ENCODE data around the gene HOXD4. TPM values are rescaled to one million over a fixed set of nuclear protein-coding genes. Genes with fewer than 3 reads are reported as not detected.

Gene HOXD4
- total and polyA plus RNA-seq, 10 of the 15 experiments (the other 5 are each of a cell fraction or from before 2014, with no cell fraction given) = 0.07 TPM; not detected in 9

DNA sequence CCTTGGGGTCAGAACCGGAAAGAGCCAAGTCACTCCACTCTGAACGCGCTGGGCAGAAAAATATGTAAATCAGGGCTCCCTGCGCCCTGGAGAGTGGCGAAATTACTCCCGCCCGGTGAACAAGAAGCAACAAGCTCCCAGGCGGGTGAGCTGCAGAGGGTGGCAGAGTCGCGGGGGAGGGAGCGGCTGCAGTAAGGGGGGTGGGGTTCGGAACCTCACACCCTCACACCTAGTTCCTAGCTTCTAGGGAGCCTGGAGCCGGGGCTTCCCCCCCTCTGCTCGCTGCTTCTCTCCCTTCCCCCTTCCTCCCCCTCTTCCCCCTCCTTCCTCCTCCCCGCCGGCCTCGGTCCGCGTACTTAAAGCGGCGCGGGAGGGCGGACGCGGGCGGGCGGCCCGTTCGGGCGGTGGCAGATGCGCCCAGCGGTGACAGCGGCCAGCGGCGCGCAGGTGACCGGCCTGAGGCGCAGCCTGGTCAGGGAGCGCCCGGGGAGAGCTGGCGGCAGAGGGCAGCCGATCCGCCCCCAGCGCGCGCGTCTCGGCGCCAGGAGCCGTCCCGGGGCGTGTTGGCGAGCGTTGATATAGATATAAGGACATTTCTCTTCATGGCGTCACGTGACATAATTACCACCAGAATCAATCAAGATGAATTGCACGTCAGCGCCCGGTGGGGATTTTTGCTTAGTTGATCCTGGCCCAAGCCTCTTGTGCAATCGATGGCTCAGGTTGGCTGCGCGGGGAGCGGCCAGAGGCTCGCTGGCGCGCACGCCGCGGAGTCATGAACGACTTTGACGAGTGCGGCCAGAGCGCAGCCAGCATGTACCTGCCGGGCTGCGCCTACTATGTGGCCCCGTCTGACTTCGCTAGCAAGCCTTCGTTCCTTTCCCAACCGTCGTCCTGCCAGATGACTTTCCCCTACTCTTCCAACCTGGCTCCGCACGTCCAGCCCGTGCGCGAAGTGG is 44.5 kb upstream of the HOXD4 start, which contains the start of gene HOXD11 (continued):
- TF ChIP-seq ASH2L (IDR thresholded peaks at IDR 0.05; ENCODE audit: borderline replicate concordance, low read depth) (no peak), BCLAF1 (IDR thresholded peaks at IDR 0.05) (no peak), E2F8 (IDR thresholded peaks at IDR 0.05; ENCODE audit: low read depth, partially characterized antibody) (no peak), RAD21 (IDR thresholded peaks at IDR 0.05; ENCODE audit: insufficient read depth, low read depth, low read length) (no peak), NFIC (IDR thresholded peaks at IDR 0.05; ENCODE audit: low read depth, low read length) (no peak), RBBP5 (conservative IDR thresholded peaks at IDR 0.05) (no peak)
- TF ChIP-seq, protein P1, sequence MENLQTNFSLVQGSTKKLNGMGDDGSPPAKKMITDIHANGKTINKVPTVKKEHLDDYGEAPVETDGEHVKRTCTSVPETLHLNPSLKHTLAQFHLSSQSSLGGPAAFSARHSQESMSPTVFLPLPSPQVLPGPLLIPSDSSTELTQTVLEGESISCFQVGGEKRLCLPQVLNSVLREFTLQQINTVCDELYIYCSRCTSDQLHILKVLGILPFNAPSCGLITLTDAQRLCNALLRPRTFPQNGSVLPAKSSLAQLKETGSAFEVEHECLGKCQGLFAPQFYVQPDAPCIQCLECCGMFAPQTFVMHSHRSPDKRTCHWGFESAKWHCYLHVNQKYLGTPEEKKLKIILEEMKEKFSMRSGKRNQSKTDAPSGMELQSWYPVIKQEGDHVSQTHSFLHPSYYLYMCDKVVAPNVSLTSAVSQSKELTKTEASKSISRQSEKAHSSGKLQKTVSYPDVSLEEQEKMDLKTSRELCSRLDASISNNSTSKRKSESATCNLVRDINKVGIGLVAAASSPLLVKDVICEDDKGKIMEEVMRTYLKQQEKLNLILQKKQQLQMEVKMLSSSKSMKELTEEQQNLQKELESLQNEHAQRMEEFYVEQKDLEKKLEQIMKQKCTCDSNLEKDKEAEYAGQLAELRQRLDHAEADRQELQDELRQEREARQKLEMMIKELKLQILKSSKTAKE (IDR thresholded peaks at IDR 0.05; ENCODE audit: low read depth, poor library complexity, severe bottlenecking) = no peak
- TF ChIP-seq, protein P2, sequence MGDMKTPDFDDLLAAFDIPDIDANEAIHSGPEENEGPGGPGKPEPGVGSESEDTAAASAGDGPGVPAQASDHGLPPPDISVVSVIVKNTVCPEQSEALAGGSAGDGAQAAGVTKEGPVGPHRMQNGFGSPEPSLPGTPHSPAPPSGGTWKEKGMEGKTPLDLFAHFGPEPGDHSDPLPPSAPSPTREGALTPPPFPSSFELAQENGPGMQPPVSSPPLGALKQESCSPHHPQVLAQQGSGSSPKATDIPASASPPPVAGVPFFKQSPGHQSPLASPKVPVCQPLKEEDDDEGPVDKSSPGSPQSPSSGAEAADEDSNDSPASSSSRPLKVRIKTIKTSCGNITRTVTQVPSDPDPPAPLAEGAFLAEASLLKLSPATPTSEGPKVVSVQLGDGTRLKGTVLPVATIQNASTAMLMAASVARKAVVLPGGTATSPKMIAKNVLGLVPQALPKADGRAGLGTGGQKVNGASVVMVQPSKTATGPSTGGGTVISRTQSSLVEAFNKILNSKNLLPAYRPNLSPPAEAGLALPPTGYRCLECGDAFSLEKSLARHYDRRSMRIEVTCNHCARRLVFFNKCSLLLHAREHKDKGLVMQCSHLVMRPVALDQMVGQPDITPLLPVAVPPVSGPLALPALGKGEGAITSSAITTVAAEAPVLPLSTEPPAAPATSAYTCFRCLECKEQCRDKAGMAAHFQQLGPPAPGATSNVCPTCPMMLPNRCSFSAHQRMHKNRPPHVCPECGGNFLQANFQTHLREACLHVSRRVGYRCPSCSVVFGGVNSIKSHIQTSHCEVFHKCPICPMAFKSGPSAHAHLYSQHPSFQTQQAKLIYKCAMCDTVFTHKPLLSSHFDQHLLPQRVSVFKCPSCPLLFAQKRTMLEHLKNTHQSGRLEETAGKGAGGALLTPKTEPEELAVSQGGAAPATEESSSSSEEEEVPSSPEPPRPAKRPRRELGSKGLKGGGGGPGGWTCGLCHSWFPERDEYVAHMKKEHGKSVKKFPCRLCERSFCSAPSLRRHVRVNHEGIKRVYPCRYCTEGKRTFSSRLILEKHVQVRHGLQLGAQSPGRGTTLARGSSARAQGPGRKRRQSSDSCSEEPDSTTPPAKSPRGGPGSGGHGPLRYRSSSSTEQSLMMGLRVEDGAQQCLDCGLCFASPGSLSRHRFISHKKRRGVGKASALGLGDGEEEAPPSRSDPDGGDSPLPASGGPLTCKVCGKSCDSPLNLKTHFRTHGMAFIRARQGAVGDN (IDR thresholded peaks at IDR 0.05) = no peak
